DMS153 (cell line): ENCODE results near the gene ARHGAP28.
"Not testable (repeated sequence)": the region's sequence is repeated elsewhere in the genome, so short reads cannot be mapped to it uniquely, and the experiment has no call there.

Source experiments
- DNase-seq: peaks from one replicate; lab custom pipeline; 2025; lab: John Stamatoyannopoulos, UW

The ARHGAP28 gene

GRCh38 chr18:6775702-6776101, 46.2 kb downstream of the ARHGAP28 start:
- no peak for DNase-seq

- DNase-seq: no peak
These were observed 46.7 kb downstream of the ARHGAP28 start for GRCh38 chr18:6776188-6776587.

- DNase-seq: no peak
These were observed 48.0 kb downstream of the ARHGAP28 start for GRCh38 chr18:6777509-6777908.

- DNase-seq: no peak
These were observed 49.1 kb downstream of the ARHGAP28 start for GRCh38 chr18:6778459-6779247.

GRCh38 chr18:6781142-6781714, 51.7 kb downstream of the ARHGAP28 start:
- DNase-seq: no peak

GRCh38 chr18:6781796-6782195, 52.3 kb downstream of the ARHGAP28 start:
- DNase-seq: no peak

GRCh38 chr18:6782861-6783260, 53.3 kb downstream of the ARHGAP28 start:
- no peak for DNase-seq

GRCh38 chr18:6784046-6784445, 54.5 kb downstream of the ARHGAP28 start:
- no peak for DNase-seq

- no peak for DNase-seq
These were observed 55.5 kb downstream of the ARHGAP28 start for GRCh38 chr18:6785001-6785400.

GRCh38 chr18:6785411-6785810, 55.9 kb downstream of the ARHGAP28 start:
- DNase-seq: no peak

- no peak for DNase-seq
These were observed 62.9 kb downstream of the ARHGAP28 start for GRCh38 chr18:6792391-6792790.

- no peak for DNase-seq
These were observed 63.9 kb downstream of the ARHGAP28 start for GRCh38 chr18:6793455-6793854.

- DNase-seq: no peak
These were observed 64.5 kb downstream of the ARHGAP28 start for GRCh38 chr18:6793986-6794385.

GRCh38 chr18:6795307-6795706, 65.8 kb downstream of the ARHGAP28 start:
- DNase-seq: no peak

- DNase-seq: no peak
These were observed 67.0 kb downstream of the ARHGAP28 start for GRCh38 chr18:6796511-6796910.

GRCh38 chr18:6797171-6797570, 67.7 kb downstream of the ARHGAP28 start:
- DNase-seq: no peak

GRCh38 chr18:6798896-6799295, 69.4 kb downstream of the ARHGAP28 start:
- no peak for DNase-seq

GRCh38 chr18:6800309-6800708, 70.8 kb downstream of the ARHGAP28 start:
- not testable (repeated sequence) for DNase-seq

GRCh38 chr18:6807515-6808257, 78.2 kb downstream of the ARHGAP28 start:
- peak; percentile 1 for DNase-seq

- DNase-seq: no peak
These were observed 80.7 kb downstream of the ARHGAP28 start for GRCh38 chr18:6810191-6810590.

- no peak for DNase-seq
These were observed 82.3 kb downstream of the ARHGAP28 start for GRCh38 chr18:6811816-6812215.

GRCh38 chr18:6814882-6815425, 85.4 kb downstream of the ARHGAP28 start:
- no peak for DNase-seq

GRCh38 chr18:6816154-6816553, 86.6 kb downstream of the ARHGAP28 start:
- DNase-seq: no peak
